AG04449 (cell line): ENCODE data around the gene BTN2A1.

Experiments
- CTCF ChIA-PET: fragments of 350-600 bp; formaldehyde crosslinking; extraction: SDS; loops from one replicate; lab custom pipeline; 2021; ENCODE audit warnings: antibody characterized with exemption; lab: Yijun Ruan, JAX
- POLR2A ChIA-PET: fragments of 400-600, 350-600 bp; formaldehyde crosslinking; extraction: SDS; loops from one replicate; lab custom pipeline; 2020; ENCODE audit warnings: antibody characterized with exemption, inconsistent platforms; lab: Yijun Ruan, JAX
- DNase-seq: peaks from one replicate; pipeline ENCODE4 v3.0.0-alpha.2; 2010; ENCODE audit warnings: low read depth, low spot score
- H3K4me3 ChIP-seq: 2 replicates; pipeline ENCODE4 v1.5.1; 2011; ENCODE audit warnings: low read depth, mild to moderate bottlenecking, control low read depth, low read length
- TF ChIP-seq, protein P1 (sequence below): IDR thresholded peaks from one replicate; pipeline ENCODE4 v1.5.1; 2011; ENCODE audit warnings: mild to moderate bottlenecking, moderate library complexity, low read length, control low read depth, inconsistent platforms; ENCODE audit not compliant: insufficient read depth; ENCODE audit errors: missing control alignments

The BTN2A1 gene

GRCh38 chr6:26421259-26422144 lies 36.3 kb upstream of the BTN2A1 start:
- ChIA-PET POLR2A (no interaction called here), CTCF (no interaction called here)
- peak; percentile 50 for DNase-seq
- H3K4me3 ChIP-seq = peak overlapping the region; percentile 79
- TF ChIP-seq, protein P1, sequence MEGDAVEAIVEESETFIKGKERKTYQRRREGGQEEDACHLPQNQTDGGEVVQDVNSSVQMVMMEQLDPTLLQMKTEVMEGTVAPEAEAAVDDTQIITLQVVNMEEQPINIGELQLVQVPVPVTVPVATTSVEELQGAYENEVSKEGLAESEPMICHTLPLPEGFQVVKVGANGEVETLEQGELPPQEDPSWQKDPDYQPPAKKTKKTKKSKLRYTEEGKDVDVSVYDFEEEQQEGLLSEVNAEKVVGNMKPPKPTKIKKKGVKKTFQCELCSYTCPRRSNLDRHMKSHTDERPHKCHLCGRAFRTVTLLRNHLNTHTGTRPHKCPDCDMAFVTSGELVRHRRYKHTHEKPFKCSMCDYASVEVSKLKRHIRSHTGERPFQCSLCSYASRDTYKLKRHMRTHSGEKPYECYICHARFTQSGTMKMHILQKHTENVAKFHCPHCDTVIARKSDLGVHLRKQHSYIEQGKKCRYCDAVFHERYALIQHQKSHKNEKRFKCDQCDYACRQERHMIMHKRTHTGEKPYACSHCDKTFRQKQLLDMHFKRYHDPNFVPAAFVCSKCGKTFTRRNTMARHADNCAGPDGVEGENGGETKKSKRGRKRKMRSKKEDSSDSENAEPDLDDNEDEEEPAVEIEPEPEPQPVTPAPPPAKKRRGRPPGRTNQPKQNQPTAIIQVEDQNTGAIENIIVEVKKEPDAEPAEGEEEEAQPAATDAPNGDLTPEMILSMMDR = no peak

- DNase-seq = no peak
- ChIA-PET CTCF (no interaction called here), POLR2A (no interaction called here)
- H3K4me3 ChIP-seq = peak overlapping the region; percentile 79
- TF ChIP-seq, protein P1 = no peak
Observed at GRCh38 chr6:26422329-26422728, 35.4 kb upstream of the BTN2A1 start.

DNA sequence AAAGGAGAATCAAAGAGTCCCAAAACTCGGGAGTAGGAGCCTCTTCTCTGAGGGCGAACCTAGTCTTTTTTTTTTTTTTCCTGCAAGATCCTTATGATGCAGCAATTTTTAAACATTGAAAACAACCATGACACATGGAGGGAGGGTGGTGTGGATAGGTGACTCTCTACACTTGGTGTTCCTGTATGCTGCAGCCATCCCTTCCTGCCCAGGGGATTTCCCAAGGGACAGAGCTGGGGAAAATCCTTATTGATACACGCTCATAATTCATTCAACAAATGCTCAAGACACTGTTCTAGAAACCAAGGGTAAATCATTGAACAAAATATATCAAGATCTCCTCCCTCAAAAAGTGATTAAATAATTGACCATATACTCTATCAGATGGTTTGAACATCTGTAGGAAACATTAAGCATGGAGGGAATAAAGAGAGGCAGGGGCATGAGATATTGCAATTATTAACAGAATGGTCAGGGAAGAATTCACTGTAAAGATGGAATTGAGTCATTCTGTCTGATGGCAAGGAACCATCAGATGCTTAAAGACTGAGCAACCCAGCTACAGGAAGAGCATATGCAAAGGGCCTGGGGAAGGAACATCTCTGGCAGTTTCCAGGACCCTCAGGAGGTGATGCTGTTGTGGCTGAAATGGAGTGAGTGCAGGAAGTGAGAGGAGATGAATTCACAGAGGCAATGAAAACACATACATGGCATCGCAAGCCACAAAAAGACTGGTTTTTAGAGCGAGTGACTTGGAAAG lies 30.9 kb upstream of the BTN2A1 start:
- POLR2A ChIA-PET = no interaction called here
- DNase-seq = no peak
- CTCF ChIA-PET = no interaction called here
- H3K4me3 ChIP-seq = no peak overlapping the region
- TF ChIP-seq, protein P1 = no peak

DNA sequence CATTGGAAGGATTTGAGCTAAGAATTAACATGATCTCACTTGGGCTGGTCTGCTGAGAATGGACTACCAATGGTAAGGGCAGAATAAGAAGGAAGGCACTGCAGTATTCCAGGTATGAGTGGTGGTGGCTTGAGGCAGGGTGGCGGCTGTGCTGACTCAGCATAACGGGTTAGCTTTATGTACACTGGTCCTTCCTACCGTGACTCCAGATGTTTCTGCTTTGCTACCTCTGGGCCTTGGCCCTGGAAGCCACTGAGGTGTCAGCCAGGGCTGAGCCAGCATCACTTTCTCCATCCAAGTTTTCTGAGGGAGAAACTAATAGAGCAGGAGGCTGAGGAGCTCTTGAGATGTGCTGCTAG lies 30.3 kb upstream of the BTN2A1 start:
- no peak for DNase-seq
- CTCF ChIA-PET = no interaction called here
- POLR2A ChIA-PET = no interaction called here
- TF ChIP-seq, protein P1 = no peak
- no peak overlapping the region for H3K4me3 ChIP-seq

GRCh38 chr6:26428206-26428605 lies 29.5 kb upstream of the BTN2A1 start:
- CTCF ChIA-PET = no interaction called here

More at GRCh38 chr6:26428206-26428605, 29.5 kb upstream of the BTN2A1 start:
- TF ChIP-seq, protein P1 = no peak
- POLR2A ChIA-PET = no interaction called here
- DNase-seq = no peak
- no peak overlapping the region for H3K4me3 ChIP-seq
